Psoas muscle (tissue), 8 donors: ENCODE data around the gene GALNTL6. TPM values are rescaled to one million over a fixed set of nuclear protein-coding genes. Genes with fewer than 3 reads are reported as not detected.

Experiments
- ATAC-seq, 4 donors: fragments of 200-7000 bp; cut with Tn5 transposase; one replicate each; pipeline ENCODE4 v1.9.1; 2020; ENCODE audit warnings: moderate library complexity in 3 of 4, mild to moderate bottlenecking in 2 of 4
- DNase-seq, 2 donors: peaks; one replicate each; pipeline ENCODE4 v3.0.0-alpha.2; 2020
- H3K27ac ChIP-seq: fragments of 200-600 bp; one replicate; pipeline ENCODE4 v1.8.0; 2022
- H3K27me3 ChIP-seq, 3 donors: fragments of 200-600 bp in 1 of 3; one replicate each; pipeline versions ENCODE4 v1.6.1 to v1.8.0; 2013 to 2022; ENCODE audit warnings: low read length in 2 of 3, mild to moderate bottlenecking in 2 of 3, moderate library complexity in 1 of 3; ENCODE audit not compliant: insufficient read depth in 3 of 3
- H3K36me3 ChIP-seq, 2 donors: fragments of 200-600 bp in 1 of 2; one replicate each; pipeline versions ENCODE4 v1.6.1 to v1.8.0; 2013 to 2022; ENCODE audit warnings: low read depth in 1 of 2, mild to moderate bottlenecking in 1 of 2, moderate library complexity in 1 of 2; ENCODE audit not compliant: insufficient read depth in 1 of 2
- H3K4me1 ChIP-seq: fragments of 200-600 bp; one replicate; pipeline ENCODE4 v1.8.0; 2022
- H3K4me3 ChIP-seq: fragments of 200-600 bp; one replicate; pipeline ENCODE4 v1.8.0; 2022; ENCODE audit warnings: mild to moderate bottlenecking
- H3K9me3 ChIP-seq: fragments of 200-600 bp; one replicate; pipeline ENCODE4 v1.8.0; 2022
- WGBS, 3 donors: extraction: QIAGEN DNeasy Blood & Tissue Kit; methylation state at CpG; one replicate each; pipeline versions ENCODE4 v1.1.6 to v1.1.7; 2013; 5-methylcytosine and 5-hydroxymethylcytosine counted together
- intact Hi-C, 2 donors: fragments of 100-400 bp; cut with DNase I; formaldehyde crosslinking; loops; one replicate each; pipeline versions ENCODE4 v1.11.0 to v1.14.2; 2022
- polyA plus RNA-seq, 3 donors: library from polyadenylated mRNA; stranded (reverse); fragments of 200-250 nt; gene quantifications; one replicate each; pipeline ENCODE4 v1.2.3, GENCODE V29; 2013
- total RNA-seq, 4 donors: library from RNA; stranded (reverse); fragmentation: NEBNext Ultra II Directional in 2 of 4; extraction: Animal tissue kit (Norgen Biotek cat#: 25700) in 2 of 4; gene quantifications; one replicate each; pipeline versions ENCODE4 v1.2.1 to v1.2.4, GENCODE V29; 2021 to 2023
- TF ChIP-seq, protein P1 (sequence below): fragments of 200-600 bp; IDR thresholded peaks from one replicate; pipeline ENCODE4 v1.8.0; 2022; ENCODE audit warnings: antibody characterized with exemption
- donor health status: healthy with polysubstance abuse.
- donor health status: DM: no; HTN: no; CAD: no; lungs with moderate emphysema.
- donor health status: Bipolar disorder and iron deficiency.
- donor health status: healthy.
- donor health status: DM: yes; HTN: yes; CAD: no.
- donor health status: DM: no; HTN: no; CAD: no.
- donor health status: DM: no; HTN: no; CAD: no.
- donor health status: DM: yes; HTN: yes; CAD: no.

GALNTL6 gene
- total and polyA plus RNA-seq, 7 donors = 0.01 to 0.91 (median 0.21) TPM; not detected in 3

DNA sequence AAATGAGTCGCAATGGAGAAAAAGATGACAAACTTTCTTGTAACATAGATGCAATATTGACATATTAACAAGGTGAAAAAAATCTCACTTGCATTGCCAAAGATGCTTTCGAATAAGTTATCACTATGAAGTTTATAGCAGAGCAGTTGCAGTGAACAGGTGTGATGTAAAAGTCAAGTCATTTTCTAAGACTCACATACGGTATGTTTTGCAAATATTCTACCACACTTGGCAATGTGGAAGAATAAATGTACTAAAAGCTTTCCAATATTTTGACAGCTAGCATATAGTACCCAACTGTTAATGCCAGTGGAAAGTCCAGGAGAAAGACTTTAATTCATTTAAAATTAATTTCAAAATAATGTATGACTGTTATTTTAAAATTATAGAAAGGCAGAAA lies 76.5 kb downstream of the GALNTL6 start:
- no peaks in the 10 kb centered on the region for H3K9me3 ChIP-seq
- no peak overlapping the region for H3K4me3 ChIP-seq
- ATAC-seq = no peak
- 71 to 78% (median 78%) methylated on average over 3 of the region's 3 CpGs for WGBS, 3 donors
- intact Hi-C loops = no loop called here
- no peaks in the 10 kb centered on the region for H3K36me3 ChIP-seq
- H3K4me1 ChIP-seq = no peaks in the 10 kb centered on the region
- TF ChIP-seq, protein P1, sequence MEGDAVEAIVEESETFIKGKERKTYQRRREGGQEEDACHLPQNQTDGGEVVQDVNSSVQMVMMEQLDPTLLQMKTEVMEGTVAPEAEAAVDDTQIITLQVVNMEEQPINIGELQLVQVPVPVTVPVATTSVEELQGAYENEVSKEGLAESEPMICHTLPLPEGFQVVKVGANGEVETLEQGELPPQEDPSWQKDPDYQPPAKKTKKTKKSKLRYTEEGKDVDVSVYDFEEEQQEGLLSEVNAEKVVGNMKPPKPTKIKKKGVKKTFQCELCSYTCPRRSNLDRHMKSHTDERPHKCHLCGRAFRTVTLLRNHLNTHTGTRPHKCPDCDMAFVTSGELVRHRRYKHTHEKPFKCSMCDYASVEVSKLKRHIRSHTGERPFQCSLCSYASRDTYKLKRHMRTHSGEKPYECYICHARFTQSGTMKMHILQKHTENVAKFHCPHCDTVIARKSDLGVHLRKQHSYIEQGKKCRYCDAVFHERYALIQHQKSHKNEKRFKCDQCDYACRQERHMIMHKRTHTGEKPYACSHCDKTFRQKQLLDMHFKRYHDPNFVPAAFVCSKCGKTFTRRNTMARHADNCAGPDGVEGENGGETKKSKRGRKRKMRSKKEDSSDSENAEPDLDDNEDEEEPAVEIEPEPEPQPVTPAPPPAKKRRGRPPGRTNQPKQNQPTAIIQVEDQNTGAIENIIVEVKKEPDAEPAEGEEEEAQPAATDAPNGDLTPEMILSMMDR = no peak
- no peaks in the 10 kb centered on the region for H3K27me3 ChIP-seq
- no peak for DNase-seq
- H3K27ac ChIP-seq = no peak overlapping the region

DNA sequence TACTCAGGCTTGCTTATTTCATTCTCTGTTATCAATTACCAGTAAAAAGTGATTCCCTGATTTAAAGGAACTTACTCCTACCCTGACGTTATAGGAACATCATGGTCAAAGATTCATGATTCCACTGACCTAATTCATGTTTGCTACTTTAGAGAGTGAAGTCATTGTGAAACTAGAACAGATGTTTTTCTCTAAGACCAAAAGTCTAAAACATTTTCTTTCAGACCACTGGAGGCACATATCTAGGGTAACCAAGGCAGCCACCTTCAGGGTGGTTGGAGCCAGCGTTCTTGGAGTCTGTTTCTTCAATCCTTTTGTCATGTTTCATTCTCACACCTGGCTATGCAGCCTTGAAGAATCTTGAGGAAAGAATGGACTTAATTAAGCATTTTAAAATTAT lies 77.8 kb downstream of the GALNTL6 start:
- Histone ChIP-seq H3K4me3 (no peak overlapping the region), H3K27ac (no peak overlapping the region), H3K27me3 (no peaks in the 10 kb centered on the region), H3K9me3 (no peaks in the 10 kb centered on the region), H3K4me1 (no peaks in the 10 kb centered on the region), H3K36me3 (no peaks in the 10 kb centered on the region)
- intact Hi-C loops = no loop called here
- TF ChIP-seq, protein P1 = no peak
- DNase-seq (no peak), ATAC-seq (no peak)
- 50 to 57% (median 53%) methylated on average over 2 of the region's 2 CpGs for WGBS, 3 donors

DNA sequence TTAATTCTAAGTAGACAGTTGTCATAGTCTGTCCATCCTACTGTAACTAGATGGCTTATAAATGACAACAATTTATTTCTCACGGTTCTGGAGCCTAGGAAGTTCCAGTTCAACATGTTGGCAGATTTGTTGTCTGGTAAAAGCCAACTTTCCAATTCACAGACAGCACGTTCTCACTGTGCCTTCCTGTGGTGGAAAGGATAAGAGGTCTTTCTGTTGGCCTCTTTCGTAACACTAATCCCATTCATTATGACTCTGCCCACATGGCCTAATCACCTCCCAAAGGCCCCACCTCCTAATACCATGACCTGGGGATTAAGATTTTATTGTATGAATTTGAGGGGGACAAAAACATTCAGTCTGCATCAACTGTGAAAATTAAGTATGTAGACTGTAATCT lies 83.2 kb downstream of the GALNTL6 start:
- DNase-seq = no peak
- intact Hi-C loops = no loop called here
- Histone ChIP-seq H3K4me1 (no peaks in the 10 kb centered on the region), H3K4me3 (no peak overlapping the region), H3K27ac (no peak overlapping the region), H3K36me3 (no peaks in the 10 kb centered on the region), H3K27me3 (no peaks in the 10 kb centered on the region), H3K9me3 (no peaks in the 10 kb centered on the region)
- ATAC-seq = no peak
- WGBS, 3 donors = 44 to 51% (median 50%) methylated on average over 3 of the region's 3 CpGs
- TF ChIP-seq, protein P1 = no peak

DNA sequence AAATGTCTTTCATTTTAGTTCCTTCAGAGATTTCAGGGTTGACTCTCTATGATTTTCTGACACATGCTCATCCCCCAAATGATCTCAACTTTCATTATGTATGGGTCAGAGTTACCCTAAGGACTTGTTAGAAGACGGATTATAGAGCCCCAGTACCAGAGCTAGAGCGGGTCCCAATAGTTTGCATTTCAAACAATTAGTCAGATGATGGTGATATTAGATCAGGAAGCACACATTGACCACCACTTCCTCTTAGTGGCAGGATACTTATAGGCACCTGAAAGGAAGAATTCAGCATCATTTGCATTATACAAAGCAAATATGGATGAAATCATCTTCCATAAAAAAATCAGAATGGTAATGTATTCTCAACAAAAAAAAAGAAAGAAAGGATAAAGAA lies 106.1 kb downstream of the GALNTL6 start:
- H3K4me1 ChIP-seq = no peaks in the 10 kb centered on the region
- no peak overlapping the region for H3K27ac ChIP-seq
- ATAC-seq (no peak), DNase-seq (no peak)
- H3K9me3 ChIP-seq = no peaks in the 10 kb centered on the region
- H3K36me3 ChIP-seq = no peaks in the 10 kb centered on the region
- WGBS, 3 donors = 67 to 77% (median 68%) methylated on average over 2 of the region's 2 CpGs
- H3K27me3 ChIP-seq = no peaks in the 10 kb centered on the region
- no peak overlapping the region for H3K4me3 ChIP-seq
- TF ChIP-seq, protein P1 = no peak
- intact Hi-C loops = no loop called here

DNA sequence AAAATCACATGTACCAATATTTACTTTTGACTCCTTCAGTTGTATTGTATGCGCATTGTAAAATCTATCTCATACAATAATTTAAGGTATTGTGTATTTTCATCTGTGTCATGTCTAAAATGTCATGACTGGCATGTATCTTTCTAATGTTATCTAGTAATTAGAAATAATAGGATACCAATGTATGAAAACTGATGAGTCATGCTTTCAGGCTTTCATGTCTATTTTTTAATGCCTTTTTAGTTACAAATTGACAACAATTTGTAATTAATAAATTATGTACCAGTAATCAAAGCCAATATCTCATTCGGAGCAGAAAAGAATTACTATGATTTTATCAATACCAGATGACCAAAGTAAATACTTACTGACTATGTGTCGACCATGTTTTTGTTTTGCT lies 107.7 kb downstream of the GALNTL6 start:
- TF ChIP-seq, protein P1 = no peak
- Histone ChIP-seq H3K36me3 (no peaks in the 10 kb centered on the region), H3K27me3 (no peaks in the 10 kb centered on the region), H3K27ac (no peak overlapping the region), H3K9me3 (no peaks in the 10 kb centered on the region), H3K4me3 (no peak overlapping the region), H3K4me1 (no peaks in the 10 kb centered on the region)
- no peak for ATAC-seq
- 87 to 92% (median 87%) methylated on average over 3 of the region's 3 CpGs for WGBS, 3 donors
- intact Hi-C loops = no loop called here
- DNase-seq = no peak
